NCI-H1436 treated with DMSO at 0.1 percent for 48 hours (cell line): Measurements from ENCODE around the gene MAGT1.
"Not testable (repeated sequence)": the region's sequence is repeated elsewhere in the genome, so short reads cannot be mapped to it uniquely, and the experiment has no call there.

Source experiments
- DNase-seq: peaks from one replicate; lab custom pipeline; 2025; lab: John Stamatoyannopoulos, UW

The MAGT1 gene

DNA sequence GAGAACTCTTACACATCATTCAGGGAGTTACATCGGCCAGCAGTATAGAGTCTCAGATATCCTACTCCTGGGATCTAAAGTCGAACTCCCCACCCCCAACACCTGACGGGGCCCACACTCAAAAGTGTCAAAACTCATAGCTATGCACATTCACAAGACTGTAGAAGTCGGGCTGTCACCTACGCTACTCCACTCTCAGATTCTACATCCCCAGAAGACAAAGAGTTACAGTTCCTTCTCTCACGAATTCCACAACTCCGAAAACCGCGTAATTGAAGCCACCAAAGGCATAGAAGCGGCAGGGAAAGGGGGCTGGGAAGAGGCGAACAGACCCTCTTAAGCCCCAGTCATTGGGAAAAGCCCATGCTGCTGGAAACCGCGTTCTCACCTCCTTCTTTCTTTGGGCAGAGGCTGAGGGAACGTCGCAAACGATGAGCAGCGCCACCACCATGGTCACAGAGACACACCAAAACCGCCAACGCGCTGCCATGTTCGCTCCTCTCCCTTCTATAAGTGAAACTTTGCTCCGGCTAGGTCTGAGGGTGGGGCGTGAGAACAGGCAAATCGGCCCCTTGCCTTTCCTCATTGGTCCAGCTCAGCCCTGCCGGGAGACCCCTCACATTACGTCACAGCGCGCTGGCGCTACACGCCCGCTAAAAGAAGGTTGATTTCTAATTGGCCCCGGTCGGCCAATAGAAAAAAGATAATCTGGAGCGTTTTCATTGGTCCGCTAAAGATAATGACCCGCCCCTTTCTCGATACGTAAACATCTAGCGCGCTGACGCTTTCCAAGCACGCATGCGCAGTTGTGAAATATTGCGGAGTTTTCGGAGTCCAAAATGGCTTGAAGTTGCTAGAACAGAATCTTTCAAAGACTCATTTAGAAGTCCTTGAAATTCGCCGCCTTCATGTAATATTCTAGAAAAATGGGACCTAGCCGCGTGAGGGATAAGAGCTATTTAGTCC is at the start of gene MAGT1:
TSS of gene MAGT1 (minus strand) at position 515 of the 966 bp plus-strand sequence. CDS start at position 490, 25 bp downstream.
- DNase-seq: peak; percentile 98

DNA sequence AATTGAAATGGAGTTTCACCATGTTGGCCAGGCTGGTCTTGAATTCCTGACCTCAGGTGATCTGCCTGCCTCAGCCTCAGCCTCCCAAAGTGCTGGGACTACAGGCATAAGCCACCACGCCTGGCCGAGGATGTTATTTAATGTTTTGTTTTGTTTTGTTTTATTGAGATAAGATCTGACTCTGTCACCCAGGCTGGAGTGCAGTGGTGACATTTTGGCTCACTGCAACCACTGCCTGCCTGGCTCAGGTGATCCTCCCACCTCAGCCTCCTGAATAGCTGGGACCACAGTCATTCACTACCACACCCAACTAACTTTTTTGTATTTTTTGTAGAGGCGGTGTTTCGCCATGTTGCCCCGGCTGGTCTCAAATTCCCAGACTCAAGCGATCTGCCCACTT is 49.8 kb upstream of the MAGT1 start:
- DNase-seq: not testable (repeated sequence)

DNA sequence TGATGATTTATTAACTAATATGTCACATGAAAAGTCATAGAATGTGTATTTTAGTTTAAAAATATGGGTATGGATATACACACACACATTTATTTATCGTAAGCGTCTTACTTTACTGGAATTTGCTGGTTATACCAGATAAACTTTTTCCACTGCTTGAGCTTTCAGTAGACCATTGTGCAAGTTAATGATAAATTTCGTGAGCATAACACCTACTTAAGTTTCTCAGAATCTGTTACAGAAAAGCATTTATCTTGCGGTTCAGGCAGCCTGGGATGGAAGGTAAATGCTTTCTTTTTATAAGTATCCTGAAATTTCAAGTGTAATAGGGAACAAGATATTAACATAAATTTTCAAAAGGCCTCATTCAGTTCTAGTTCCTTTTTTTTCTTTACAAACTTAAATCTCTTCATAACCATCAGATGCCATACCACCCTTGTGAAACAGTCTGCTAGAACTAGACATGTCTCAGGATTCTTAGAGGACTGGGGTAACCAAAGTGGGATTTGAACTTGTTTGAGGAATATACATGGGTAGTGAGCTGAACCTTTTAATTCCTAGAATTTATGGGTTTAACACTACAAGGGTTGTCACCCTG is 42.9 kb upstream of the MAGT1 start:
- no peak for DNase-seq

DNA sequence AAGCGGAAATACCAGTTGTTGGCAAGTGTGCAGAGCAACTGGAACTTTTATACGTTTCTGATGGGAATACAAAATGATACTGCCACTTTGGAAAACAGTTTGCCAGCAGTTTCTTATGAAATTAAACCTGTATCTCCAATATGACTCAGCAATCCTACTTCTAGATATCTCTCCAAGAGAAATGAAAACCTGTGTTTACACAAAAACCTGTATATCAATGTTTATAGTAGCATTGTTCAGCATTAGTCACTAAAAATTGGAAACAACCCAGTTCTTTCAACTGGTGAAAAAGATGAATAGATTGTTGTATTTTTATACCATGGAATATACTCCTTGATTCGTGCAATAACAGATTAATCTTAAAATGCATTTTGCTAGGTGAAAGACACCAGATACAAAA is 42.1 kb upstream of the MAGT1 start:
- no peak for DNase-seq

DNA sequence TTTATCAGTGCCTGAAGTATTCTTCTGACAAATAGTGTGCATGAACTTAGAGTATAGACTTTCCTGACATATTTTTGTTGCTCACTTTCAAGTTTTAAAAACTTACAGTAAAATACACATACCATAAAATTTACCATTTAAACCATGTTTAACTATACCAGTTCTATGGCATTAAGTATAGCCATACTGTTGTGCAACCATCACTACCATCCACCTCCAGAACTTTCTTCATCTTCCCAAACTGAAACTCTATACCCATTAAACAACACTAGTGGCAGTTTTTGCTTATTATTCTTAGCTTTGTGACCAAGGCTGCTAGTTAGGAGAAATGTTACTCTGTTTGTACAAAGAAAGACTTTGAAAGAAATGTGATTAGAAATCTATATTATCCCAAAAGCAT is 41.1 kb upstream of the MAGT1 start:
- DNase-seq: no peak

DNA sequence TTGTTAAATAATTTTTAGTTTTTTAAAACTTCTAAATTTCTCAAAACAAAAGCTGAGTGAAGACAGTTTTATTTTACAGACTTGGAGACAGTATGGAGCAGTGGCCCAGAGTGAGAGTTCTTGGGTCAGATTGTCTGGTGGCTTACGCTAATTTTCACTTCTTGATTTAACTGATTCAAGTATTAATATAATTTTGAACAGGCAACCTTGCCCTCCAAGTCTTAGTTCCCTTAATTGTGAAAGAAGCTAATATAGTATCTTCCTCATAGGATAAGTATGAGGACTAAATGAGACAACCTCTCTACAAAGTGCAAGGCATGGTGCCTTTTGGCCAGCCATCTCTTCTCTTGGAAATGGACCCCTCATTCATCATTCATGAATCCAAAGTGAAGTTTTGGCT is 40.7 kb upstream of the MAGT1 start:
- DNase-seq: no peak

DNA sequence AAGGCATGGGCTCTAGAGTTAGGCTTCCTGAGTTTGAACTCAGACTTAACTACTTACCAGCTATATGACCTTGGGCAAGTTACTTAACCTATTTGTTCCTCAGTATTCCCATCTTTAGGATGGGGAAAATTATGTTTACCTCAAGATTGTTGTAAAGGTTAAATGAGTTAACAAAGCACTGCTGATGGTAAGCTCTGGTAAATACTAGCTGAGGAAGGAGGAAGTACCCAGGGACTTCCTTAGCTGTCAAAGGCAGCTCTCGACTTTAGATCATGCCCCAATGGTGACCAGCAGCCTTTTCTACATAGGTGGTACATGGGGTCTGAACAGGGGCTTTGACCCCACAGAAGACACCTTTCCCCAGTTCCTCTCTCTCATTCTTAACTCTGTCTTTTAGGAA is 35.3 kb upstream of the MAGT1 start:
- DNase-seq: no peak

DNA sequence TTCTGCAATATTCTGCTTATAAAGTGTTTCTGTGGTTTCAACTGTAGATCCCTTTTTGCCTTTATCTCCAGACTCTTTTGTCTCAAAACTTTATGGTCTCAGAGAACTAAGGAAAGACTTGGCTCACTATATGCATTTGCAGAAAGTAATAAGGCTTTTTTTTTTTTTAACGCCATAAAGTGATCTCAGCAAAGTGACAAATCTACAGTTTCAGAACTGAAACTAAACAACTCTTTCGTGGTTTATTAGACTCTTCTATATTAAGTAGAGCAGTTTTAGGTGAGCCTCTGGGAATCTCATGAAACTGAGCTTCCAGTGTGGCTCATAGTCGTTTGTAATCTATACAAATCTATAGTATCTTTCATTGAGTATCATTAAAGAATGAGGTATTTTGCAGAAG is 30.5 kb upstream of the MAGT1 start:
- DNase-seq: no peak

DNA sequence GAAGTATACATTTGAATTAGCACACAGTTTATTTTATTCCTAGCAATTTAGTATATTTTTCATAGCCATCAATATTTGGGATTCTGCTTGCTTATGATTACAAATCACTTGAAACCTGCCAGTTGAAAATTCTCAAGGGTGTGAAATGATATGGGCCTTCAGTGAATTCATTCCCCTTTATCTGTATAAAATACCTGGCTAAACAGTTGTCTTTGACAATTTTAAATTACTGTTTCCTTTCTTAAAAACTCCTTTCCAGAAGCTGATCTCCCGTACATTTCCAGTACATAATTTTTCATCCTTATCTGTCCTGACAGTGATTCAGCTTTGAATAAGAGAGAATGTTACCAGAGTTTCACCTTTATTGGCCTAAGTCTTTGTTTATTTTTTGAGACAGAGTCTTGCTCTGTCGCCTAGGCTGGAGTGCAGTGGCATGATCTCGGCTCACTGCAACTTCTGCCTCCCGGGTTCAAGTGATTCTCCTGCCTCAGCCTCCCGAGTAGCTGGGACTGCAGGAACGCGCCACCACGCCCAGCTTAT is 29.2 kb upstream of the MAGT1 start:
- DNase-seq: no peak

DNA sequence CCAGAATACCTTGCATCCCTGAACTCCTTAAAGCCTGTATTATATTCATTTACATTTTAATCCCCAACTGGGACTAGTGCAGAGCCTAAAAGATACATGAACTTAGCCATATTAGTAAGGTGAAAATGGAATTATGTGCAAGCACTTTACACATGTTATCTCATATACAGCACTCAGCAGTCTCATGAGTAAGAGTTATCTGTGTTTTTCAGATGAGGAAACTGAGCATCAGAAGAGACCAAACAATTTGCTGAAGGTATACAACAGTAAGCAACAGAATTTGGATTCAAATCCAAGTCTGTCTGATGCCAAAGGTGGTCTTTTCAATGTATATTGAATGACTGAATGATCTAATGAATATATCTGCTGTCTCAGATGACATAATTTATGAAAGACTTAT is 27.6 kb upstream of the MAGT1 start:
- no peak for DNase-seq

DNA sequence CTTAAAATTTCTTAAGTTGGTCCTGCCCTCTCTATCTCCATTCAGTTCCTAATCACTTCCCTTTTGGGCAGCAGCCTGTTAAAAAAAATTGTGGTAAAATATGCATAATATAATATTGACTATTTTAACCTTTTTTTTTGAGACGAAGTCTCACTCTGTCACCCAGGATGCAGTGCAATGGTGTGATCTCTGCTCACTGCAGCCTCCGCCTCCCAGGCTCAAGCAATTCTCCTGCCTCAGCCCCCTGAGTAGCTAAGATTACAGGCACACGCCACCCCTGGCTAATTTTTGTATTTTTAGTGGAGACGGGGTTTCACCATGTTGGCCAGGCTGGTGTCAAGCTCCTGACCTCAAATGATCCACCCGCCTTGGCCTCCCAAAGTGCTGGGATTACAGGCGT is 24.1 kb upstream of the MAGT1 start:
- not testable (repeated sequence) for DNase-seq

DNA sequence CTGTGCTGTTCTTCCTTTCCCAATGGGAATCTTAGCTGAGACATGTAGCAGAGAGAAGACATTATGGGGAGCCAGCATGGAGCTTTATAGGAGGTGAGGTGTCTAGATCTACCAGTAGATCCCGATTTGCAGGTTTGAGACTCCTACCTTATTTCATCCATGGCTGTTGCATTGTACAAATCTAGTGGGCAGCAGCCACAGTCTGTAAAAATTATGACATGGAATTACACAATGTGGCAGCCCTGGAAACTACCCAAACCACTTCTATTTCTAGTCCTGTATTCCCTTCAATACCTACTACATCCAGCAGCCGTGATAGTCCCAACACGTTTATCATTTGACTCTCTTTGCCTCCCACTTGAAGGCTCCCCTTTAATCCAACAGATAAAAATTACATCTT is 23.3 kb upstream of the MAGT1 start:
- DNase-seq: no peak

DNA sequence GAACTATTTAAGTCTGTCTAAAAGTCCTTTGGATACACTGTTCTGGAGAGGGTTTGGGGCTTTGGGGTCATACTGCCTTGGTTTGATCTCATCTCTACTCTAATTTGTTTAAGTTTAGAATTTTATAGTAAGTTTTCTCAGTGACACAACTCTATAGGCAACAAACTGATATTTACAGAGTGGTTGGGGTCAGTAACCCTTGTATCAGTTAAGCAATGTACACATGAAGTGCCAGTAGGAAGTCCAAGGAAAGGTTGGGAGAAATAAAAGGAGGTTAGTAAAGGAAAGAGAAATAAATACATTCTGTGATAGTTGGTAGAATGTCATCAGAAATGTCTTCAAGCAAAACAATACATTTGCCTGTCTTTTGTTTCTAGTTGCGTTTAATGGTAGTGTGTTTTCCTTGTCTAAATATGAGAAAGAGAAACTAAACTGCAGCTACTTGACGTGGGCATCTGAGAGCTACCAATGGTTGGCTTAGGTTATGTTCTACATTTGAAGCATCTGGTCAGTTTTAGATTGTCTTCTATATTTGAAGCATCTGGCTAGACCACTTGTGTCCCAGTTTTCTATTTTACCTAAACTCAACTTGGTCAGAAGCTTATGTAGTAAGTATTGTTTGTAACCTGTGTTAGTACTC is 22.2 kb upstream of the MAGT1 start:
- no peak for DNase-seq

DNA sequence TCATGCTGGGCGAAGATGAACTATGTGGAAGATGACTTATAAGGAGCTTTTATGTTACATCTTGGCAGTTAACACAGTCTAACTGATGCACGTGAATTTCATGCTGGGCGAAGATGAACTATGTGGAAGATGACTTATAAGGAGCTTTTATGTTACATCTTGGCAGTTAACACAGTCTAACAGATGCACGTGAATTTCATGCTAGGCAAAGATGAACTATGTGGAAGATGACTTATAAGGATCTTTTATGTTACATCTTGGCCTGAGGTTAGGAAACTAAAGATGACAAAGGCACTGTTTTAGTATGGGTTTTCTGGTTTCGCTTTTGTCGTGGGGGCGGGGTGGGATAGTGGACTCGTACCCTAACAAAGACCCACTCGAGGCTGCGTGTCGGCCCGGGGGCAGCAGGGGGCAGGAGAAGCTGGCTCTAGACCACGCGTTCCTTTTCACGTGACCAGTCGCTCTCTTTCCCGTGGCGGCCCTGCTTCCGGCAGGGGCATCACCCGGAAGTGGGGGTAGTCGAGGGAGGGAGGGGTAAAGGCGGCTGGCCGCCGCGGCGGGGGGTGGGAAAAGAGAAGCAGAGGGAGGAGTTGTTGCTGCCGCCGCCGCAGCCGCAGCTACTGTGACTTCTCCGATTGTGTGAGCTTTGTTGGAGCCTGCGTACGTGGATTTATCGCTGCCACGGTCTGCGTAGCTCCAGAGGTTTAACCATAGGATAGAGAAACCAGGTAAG is 15.0 kb upstream of the MAGT1 start, which contains the start of gene ATP7A:
TSS of gene ATP7A (plus strand) at position 586 of the 733 bp plus-strand sequence. CDS start 60,949 bp downstream, outside the sequence.
- peak; percentile 71 for DNase-seq

DNA sequence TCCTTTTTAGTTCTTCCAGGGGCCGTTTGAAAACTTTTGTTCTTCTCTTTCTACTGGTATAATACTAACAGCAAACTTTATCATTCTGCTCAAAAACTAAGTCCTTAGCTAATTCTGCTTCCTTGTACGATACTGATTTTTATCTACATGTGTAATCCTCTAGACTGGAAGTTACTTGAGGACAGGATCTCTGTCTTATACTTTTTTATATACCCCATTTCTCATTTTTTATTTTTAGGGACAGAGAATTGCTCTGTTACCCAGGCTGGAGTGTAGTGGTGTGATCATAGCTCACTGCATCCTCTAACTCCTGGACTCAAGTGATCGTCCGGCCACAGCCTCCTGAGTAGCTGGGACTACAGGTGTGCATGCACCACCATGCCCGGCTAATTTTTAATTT is 6.3 kb upstream of the MAGT1 start:
- no peak for DNase-seq

DNA sequence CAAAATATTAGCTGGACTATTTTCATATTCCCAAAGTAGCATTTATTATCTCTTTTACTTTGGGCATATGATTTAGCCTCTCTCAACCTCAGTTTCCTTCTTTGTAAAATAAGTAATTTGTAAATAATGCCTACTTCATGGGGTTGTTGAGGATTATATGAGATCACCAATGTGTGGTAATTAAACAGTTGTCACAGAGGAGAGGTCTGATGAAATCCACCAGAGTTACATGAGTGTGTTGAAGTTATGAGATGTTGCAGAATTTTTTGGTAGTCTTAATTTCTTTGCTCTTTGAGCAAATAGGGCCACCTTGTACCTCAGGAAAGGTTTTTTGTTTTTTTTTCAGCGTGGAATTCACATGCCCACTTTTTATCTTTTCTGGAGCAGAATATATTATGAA is 5.5 kb upstream of the MAGT1 start:
- no peak for DNase-seq

DNA sequence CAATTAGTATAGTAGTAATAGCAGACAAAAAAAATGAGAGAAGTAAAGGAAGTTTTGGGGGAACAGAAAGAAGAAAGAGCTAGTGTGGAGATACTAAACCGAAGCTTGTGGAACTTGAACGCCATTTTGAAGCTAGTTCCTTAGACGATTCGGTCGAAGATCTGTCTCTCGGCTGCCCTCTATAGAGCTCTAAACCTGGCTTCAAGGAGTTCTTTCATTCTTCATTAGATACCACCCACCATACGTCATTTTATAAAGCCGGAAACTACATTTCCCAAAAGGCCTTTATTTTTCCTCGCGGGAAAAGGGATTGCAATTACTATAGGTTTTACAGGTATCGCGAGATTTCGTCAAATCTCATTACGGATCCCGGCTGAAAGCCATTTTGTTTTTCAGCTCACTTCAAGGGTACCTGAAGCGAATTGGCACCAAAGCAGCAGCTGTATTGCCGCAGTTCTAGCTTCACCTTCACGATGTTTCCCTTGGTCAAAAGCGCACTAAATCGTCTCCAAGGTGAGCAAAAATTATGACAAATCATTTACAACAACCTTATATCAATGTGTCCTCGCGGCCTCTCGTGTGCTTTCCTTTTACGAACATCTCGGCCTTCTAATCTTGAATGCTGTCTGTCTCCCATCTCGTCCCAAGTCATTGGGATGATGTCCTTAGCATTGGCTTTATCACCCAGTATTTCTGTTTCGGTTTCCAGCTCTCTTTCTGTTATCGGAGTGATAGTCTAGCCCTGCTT is 4.0 kb upstream of the MAGT1 start, which contains the start of gene COX7B:
TSS of gene COX7B (plus strand) at position 388 of the 748 bp plus-strand sequence. CDS start at position 474, 86 bp downstream.
- DNase-seq: peak; percentile 98

DNA sequence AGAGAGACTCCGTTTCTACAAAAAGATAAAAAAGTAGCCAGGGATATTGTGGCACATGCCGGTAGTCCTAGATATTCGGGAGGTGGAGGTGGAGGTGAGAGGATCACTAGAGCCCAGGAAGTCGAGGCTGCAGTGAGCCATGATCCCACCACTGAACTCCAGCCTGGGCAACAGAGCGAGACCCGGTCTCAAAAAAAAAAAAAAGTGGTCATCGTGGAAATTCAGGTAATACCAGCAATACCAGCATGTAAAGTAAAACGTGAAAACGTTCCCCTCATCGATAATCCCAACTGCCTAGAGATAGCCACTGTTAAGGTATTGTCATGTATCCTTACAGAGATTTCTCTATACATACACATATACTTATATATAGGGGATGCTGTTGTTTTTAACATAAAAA is 1.5 kb downstream of the MAGT1 start:
- no peak for DNase-seq

DNA sequence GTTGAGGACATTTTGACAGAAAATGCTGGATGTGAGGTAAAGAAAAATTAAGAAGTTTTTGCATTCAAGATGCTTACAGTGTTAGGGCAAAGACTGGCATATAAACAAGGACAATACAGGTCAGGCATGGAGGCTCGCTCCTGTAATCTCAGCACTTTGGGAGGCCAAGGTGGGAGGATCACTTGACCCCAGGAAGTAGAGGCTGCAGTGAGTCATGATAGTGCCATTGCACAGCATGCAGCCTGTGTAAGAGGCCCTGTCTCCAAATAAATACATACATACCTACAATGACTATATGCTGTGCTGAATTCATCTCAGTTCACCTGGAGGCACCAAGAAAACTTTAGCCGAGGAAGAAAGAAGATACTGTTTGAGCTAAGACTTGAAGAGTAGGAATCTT is 2.3 kb downstream of the MAGT1 start:
- no peak for DNase-seq

DNA sequence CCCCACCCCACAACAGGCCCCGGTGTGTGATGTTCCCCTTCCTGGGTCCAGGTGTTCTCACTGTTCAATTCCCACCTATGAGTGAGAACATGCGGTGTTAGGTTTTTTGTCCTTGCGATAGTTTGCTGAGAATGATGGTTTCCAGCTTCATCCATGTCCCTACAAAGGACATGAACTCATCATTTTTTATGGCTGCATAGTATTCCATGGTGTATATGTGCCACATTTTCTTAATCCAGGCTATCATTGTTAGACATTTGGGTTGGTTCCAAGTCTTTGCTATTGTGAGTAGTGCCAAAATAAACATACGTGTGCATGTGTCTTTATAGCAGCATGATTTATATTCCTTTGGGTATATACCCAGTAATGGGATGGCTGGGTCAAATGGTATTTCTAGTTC is 13.8 kb downstream of the MAGT1 start:
- DNase-seq: not testable (repeated sequence)

DNA sequence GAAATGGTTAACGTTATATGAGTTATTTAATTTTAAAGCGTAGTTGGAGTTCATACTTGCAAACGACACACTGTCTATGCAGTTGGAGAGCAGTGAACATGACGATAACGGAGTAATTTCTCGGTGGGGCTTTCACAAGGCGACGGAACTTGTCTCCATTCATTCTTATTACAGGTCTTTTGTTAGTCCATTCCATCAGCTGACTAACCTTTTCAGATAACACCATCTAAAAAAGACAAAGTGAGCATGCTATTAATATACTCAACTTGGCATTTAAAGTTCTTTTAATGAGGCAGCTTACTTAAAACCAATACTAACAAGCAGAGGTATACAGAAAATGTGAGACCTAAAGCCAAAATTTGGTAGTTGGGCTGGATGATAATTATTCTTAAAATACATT is 19.9 kb downstream of the MAGT1 start:
- no peak for DNase-seq
